ENCODE measurements around the gene SKIL. TPM values are rescaled to one million over a fixed set of nuclear protein-coding genes. Genes with fewer than 3 reads are reported as not detected.

SKIL gene
- total RNA-seq, 1 donor from 2014 or later: 83.0 TPM

- Mint-ChIP-seq H3K4me3 (ENCODE audit: unreplicated experiment) (no peak overlapping the region), H3K36me3 (ENCODE audit: unreplicated experiment) (no peaks in the 10 kb centered on the region), H3K27me3 (ENCODE audit: unreplicated experiment) (no peaks in the 10 kb centered on the region), H3K27ac (ENCODE audit: unreplicated experiment) (peak overlapping the region; percentile 35), H3K4me1 (ENCODE audit: unreplicated experiment) (peaks cover 9% of the 10 kb centered on the region), H3K9me3 (ENCODE audit: unreplicated experiment) (no peaks in the 10 kb centered on the region)
- TF ChIP-seq CTCF (IDR thresholded peaks at IDR 0.05): no peak
- no peak for DNase-seq (ENCODE audit: extremely low spot score, unreplicated experiment)
These were observed 12.5 kb upstream of the SKIL start for GRCh38 chr3:170344971-170345370.

DNA sequence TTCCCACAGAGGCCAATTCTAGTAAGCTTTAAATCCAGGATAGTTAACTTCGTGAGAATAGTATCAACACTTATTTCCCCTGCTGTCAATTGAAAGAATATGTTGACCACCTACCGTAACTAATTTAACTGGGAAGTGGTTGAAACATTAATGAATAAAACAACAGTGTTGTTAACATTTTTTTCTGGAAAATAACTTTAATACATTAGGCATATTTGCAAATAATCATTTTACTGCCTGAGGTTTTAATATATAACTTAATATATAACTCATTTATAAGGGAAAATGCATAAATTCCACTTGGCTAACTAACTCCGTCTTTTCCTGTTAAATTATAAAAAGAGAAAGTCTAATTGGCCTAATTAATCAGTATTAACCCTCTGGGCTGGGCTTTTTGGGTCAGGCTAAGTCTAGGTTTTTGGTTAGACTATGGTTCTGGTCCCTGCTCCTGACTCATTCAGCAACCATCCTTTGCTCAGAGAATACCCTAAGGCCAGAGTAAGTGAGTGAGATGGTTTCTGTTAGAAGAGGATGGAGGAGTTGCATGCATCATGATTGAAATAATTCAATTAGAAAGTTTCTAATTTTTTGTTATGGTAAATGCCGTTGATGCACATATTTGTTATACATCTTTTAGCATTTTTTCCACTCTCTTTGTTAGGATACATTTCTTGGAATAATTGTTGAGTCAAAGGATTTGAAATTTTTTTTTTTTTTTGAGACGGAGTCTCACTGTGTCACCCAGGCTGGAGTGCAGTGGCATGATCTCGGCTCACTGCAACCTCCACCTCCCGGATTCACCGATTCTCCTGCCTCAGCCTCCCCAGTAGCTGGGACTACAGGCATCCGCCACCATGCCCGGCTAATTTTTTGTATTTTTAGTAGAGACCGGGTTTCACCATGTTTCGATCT, 10.8 kb upstream of the SKIL start:
- no peak for DNase-seq (ENCODE audit: extremely low spot score, unreplicated experiment)
- Mint-ChIP-seq H3K4me3 (ENCODE audit: unreplicated experiment) (no peak overlapping the region), H3K27me3 (ENCODE audit: unreplicated experiment) (no peaks in the 10 kb centered on the region), H3K36me3 (ENCODE audit: unreplicated experiment) (no peaks in the 10 kb centered on the region), H3K27ac (ENCODE audit: unreplicated experiment) (no peak overlapping the region), H3K9me3 (ENCODE audit: unreplicated experiment) (no peaks in the 10 kb centered on the region), H3K4me1 (ENCODE audit: unreplicated experiment) (peaks cover 6% of the 10 kb centered on the region)
- no peak for TF ChIP-seq CTCF (IDR thresholded peaks at IDR 0.05)

DNA sequence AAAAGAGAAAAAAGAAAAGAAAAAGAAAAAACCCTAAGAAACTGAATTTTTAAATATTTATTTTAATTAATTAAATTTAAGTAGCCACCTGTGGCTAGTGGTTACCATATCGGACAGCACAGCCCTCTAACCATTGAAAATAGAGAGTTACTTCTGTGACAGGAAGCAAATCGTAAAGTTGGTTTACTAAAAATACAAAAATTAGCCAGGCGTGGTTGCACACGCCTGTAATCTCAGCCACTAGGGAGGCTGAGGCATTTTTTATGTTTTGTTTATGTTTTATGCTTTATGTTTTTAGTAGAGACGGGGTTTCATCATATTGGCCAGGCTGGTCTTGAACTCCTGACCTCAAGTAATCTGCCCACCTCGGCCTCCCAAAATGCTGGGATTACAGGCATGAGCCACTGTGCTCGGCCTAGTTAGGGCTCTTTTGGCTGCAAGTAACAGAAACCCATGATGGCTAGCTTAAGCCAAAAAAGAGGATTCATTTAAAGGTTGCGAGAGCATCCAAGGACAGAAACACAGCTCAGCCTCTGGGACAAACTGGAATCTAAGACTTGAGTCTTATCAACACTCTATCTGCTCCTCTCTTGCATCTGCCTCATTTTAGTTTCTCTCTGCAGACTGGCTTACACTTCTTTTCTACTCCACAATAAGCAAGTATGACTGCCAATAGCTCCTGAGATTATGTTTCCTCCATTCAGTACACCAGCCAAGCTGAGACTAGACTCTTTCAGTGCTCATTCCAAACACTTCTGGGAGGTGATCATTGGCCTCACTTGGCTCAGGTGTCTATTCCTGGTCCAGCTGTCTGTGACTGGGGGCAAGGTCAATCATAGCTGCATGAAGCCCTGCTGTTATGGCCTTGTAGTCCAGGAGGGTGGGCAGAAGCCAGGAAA, 6.8 kb upstream of the SKIL start:
- no peak overlapping the region for H3K27ac Mint-ChIP-seq (ENCODE audit: unreplicated experiment)
- no peaks in the 10 kb centered on the region for H3K27me3 Mint-ChIP-seq (ENCODE audit: unreplicated experiment)
- no peak for DNase-seq (ENCODE audit: extremely low spot score, unreplicated experiment)
- no peaks in the 10 kb centered on the region for H3K9me3 Mint-ChIP-seq (ENCODE audit: unreplicated experiment)
- TF ChIP-seq CTCF (IDR thresholded peaks at IDR 0.05): no peak
- peaks cover 25% of the 10 kb centered on the region for H3K4me1 Mint-ChIP-seq (ENCODE audit: unreplicated experiment)
- no peak overlapping the region for H3K4me3 Mint-ChIP-seq (ENCODE audit: unreplicated experiment)
- no peaks in the 10 kb centered on the region for H3K36me3 Mint-ChIP-seq (ENCODE audit: unreplicated experiment)

DNA sequence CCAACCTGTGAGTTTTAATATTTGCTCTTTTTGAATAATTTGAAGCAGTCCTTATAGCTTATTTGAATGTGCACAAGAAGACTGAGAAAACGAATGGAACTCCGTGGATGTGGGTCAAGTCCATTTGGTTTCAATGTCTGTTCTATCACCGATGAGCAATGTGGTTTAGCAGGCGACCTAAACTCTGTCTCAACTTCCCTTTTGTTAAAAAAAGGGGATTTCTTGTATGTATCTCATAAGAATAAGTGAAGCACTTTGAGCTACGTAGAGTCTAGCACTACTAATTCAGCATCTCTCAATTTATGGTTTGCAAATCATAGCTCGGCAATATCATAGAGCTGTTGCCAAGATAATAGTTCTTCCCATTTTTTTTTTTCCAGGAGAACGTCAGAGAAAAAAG, 4.6 kb upstream of the SKIL start:
- H3K36me3 Mint-ChIP-seq (ENCODE audit: unreplicated experiment): no peaks in the 10 kb centered on the region
- H3K4me1 Mint-ChIP-seq (ENCODE audit: unreplicated experiment): peaks cover 31% of the 10 kb centered on the region
- no peak overlapping the region for H3K27ac Mint-ChIP-seq (ENCODE audit: unreplicated experiment)
- H3K27me3 Mint-ChIP-seq (ENCODE audit: unreplicated experiment): no peaks in the 10 kb centered on the region
- no peak for TF ChIP-seq CTCF (IDR thresholded peaks at IDR 0.05)
- DNase-seq (ENCODE audit: extremely low spot score, unreplicated experiment): no peak
- H3K9me3 Mint-ChIP-seq (ENCODE audit: unreplicated experiment): no peaks in the 10 kb centered on the region
- H3K4me3 Mint-ChIP-seq (ENCODE audit: unreplicated experiment): no peak overlapping the region

GRCh38 chr3:170353485-170353884, 4.0 kb upstream of the SKIL start:
- Mint-ChIP-seq H3K4me3 (ENCODE audit: unreplicated experiment) (no peak overlapping the region), H3K27ac (ENCODE audit: unreplicated experiment) (no peak overlapping the region), H3K4me1 (ENCODE audit: unreplicated experiment) (peaks cover 32% of the 10 kb centered on the region)

More at GRCh38 chr3:170353485-170353884, 4.0 kb upstream of the SKIL start:
- Mint-ChIP-seq H3K9me3 (ENCODE audit: unreplicated experiment) (no peaks in the 10 kb centered on the region), H3K27me3 (ENCODE audit: unreplicated experiment) (no peaks in the 10 kb centered on the region), H3K36me3 (ENCODE audit: unreplicated experiment) (no peaks in the 10 kb centered on the region)
- no peak for TF ChIP-seq CTCF (IDR thresholded peaks at IDR 0.05)
- DNase-seq (ENCODE audit: extremely low spot score, unreplicated experiment): no peak

Data from osteocyte (in vitro differentiated cells).